Neuronal stem cell (in vitro differentiated cells): ENCODE measurements around the gene FBXL20.
"Not testable (repeated sequence)": the region's sequence is repeated elsewhere in the genome, so short reads cannot be mapped to it uniquely, and the experiment has no call there.

Source experiments
- DNase-seq: peaks from one replicate; pipeline ENCODE4 v3.0.0-alpha.2; 2013; ENCODE audit warnings: low spot score
- H2AFZ ChIP-seq: one replicate; pipeline ENCODE4 v1.6.1; 2013; ENCODE audit warnings: mild to moderate bottlenecking, low read length, inconsistent platforms
- H2AK5ac ChIP-seq: 2 replicates; pipeline ENCODE4 v1.6.1; 2013; ENCODE audit warnings: low read depth, mild to moderate bottlenecking, inconsistent platforms, low read length, moderate library complexity, mixed read lengths
- H2BK120ac ChIP-seq: 2 replicates; pipeline ENCODE4 v1.6.1; 2013; ENCODE audit warnings: low read depth, mild to moderate bottlenecking, inconsistent platforms, low read length, moderate library complexity, mixed read lengths
- H2BK12ac ChIP-seq: one replicate; pipeline ENCODE4 v1.6.1; 2013; ENCODE audit warnings: low read length, inconsistent platforms
- H2BK15ac ChIP-seq: 2 replicates; pipeline ENCODE4 v1.6.1; 2013; ENCODE audit warnings: mild to moderate bottlenecking, low read length, inconsistent platforms, mixed read lengths
- H2BK5ac ChIP-seq: one replicate; pipeline ENCODE4 v1.6.1; 2013; ENCODE audit warnings: inconsistent platforms, mild to moderate bottlenecking, low read length, moderate library complexity
- H3K14ac ChIP-seq: one replicate; pipeline ENCODE4 v1.6.1; 2013; ENCODE audit warnings: low read length, inconsistent platforms
- H3K18ac ChIP-seq: 2 replicates; pipeline ENCODE4 v1.6.1; 2013; ENCODE audit warnings: low read length, inconsistent platforms
- H3K23ac ChIP-seq: 2 replicates; pipeline ENCODE4 v1.6.1; 2013; ENCODE audit warnings: low read depth, mild to moderate bottlenecking, mixed read lengths, low read length, inconsistent platforms; ENCODE audit not compliant: poor library complexity
- H3K27ac ChIP-seq: replicated peaks from 3 replicates; pipeline ENCODE4 v1.5.1; 2013; ENCODE audit warnings: low read length, inconsistent platforms
- H3K27me3 ChIP-seq, 3 experiments: 2 replicates each; pipeline ENCODE4 v1.6.1; 2013; ENCODE audit warnings: low read length in 3 of 3, mild to moderate bottlenecking in 2 of 3, inconsistent platforms in 1 of 3, low read depth in 1 of 3, mixed read lengths in 1 of 3, moderate library complexity in 1 of 3; ENCODE audit not compliant: control insufficient read depth in 3 of 3, insufficient read depth in 3 of 3
- H3K36me3 ChIP-seq, 2 donors: replicated peaks in 1 of 2; 2 replicates each; pipeline ENCODE4 v1.6.1; 2013; ENCODE audit warnings: low read length in 2 of 2; ENCODE audit not compliant: control insufficient read depth in 2 of 2, insufficient read depth in 2 of 2
- H3K4ac ChIP-seq: 2 replicates; pipeline ENCODE4 v1.6.1; 2013; ENCODE audit warnings: inconsistent platforms, mild to moderate bottlenecking, low read length, moderate library complexity
- H3K4me1 ChIP-seq, 2 donors: 1 replicate in 1 of 2; 2 replicates in 1 of 2; pipeline ENCODE4 v1.6.1; 2013; ENCODE audit warnings: low read length in 2 of 2, low read depth in 1 of 2; ENCODE audit not compliant: control insufficient read depth in 2 of 2, insufficient read depth in 1 of 2
- H3K4me2 ChIP-seq: one replicate; pipeline ENCODE4 v1.6.1; 2013; ENCODE audit warnings: mild to moderate bottlenecking, low read length, inconsistent platforms; ENCODE audit not compliant: insufficient read depth, poor library complexity, severe bottlenecking
- H3K4me3 ChIP-seq, 2 donors: 2 replicates each; pipeline ENCODE4 v1.5.1; 2013; ENCODE audit warnings: low read length in 2 of 2, mild to moderate bottlenecking in 2 of 2, inconsistent platforms in 1 of 2, moderate library complexity in 1 of 2
- H3K79me1 ChIP-seq: one replicate; pipeline ENCODE4 v1.6.1; 2013; ENCODE audit warnings: low read depth, mild to moderate bottlenecking, inconsistent platforms, low read length, moderate library complexity
- H3K9ac ChIP-seq: one replicate; pipeline ENCODE4 v1.6.1; 2013; ENCODE audit warnings: mild to moderate bottlenecking, low read depth, low read length, inconsistent platforms; ENCODE audit not compliant: poor library complexity
- H3K9me3 ChIP-seq, 2 donors: replicated peaks in 1 of 2; 2 replicates each; pipeline versions ENCODE3 to v1.6.1; 2013; ENCODE audit warnings: low read length in 2 of 2, mild to moderate bottlenecking in 2 of 2, inconsistent platforms in 1 of 2, low read depth in 1 of 2, mixed read lengths in 1 of 2, moderate library complexity in 1 of 2; ENCODE audit not compliant: control insufficient read depth in 2 of 2, insufficient read depth in 1 of 2
- H4K8ac ChIP-seq: one replicate; pipeline ENCODE4 v1.6.1; 2013; ENCODE audit warnings: low read depth, mild to moderate bottlenecking, inconsistent platforms, low read length, moderate library complexity
- H4K91ac ChIP-seq: one replicate; pipeline ENCODE4 v1.6.1; 2013; ENCODE audit warnings: low read length, low read depth, mild to moderate bottlenecking, inconsistent platforms; ENCODE audit not compliant: poor library complexity
- WGBS, 2 donors: extraction: QIAGEN DNeasy Blood & Tissue Kit; methylation state at CpG; one replicate each; pipeline ENCODE4 v1.1.7; 2013; ENCODE audit warnings: missing lambda C conversion rate in 2 of 2, mixed read lengths in 1 of 2; ENCODE audit not compliant: insufficient read length in 2 of 2, insufficient replicate concordance in 1 of 2; ENCODE audit errors: extremely low coverage in 2 of 2; 5-methylcytosine and 5-hydroxymethylcytosine counted together

FBXL20 gene

DNA sequence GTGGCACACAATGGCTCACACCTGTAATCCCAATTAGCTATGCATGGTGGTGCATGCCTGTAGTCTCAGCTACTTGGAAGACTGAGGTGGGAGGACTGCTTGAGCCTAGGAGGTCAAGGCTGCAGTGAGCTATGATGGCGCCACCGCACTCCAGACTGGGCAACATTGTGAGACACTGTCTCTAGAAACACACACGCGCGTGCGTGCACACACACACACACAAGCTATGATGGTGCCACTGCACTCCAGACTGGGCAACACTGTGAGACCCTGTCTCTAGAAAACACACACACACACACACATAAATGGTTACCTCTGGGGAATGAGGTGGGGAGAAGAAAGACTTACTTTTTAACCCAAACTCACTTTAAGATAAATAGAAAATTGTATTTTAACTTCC is 16.4 kb downstream of the FBXL20 start:
- Histone ChIP-seq H3K36me3 (peaks cover 0 to 10% of the 10 kb centered on the region in 2 donors), H2BK15ac (no peak overlapping the region)
- no CpG with 5 or more reads among the region's 6 CpGs for WGBS, 2 donors

DNA sequence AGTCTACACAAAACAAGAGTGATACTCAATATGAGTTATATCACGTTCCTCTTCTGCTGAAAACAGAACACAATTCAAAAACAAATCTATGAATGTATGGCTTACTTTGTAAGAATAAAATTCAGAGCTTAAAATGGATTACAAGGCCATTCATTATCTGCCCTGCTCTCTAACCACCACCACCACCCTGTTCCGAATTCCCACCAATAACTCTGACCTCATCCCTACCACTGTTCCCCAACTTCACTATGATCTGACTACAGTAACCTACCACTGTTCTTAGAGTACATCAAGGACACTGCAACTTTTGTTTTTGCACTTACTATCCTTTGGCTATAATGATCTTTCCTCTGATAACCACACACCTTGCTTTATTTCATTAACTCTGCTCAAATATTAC is 21.3 kb downstream of the FBXL20 start:
- H3K4me2 ChIP-seq = no peak overlapping the region
- H3K4me1 ChIP-seq = peaks cover 0 to 2% of the 10 kb centered on the region in 2 donors
- H3K79me1 ChIP-seq = peaks cover 2% of the 10 kb centered on the region
- no peak overlapping the region for H3K9ac ChIP-seq
- H2AK5ac ChIP-seq = no peak overlapping the region
- H3K18ac ChIP-seq = no peak overlapping the region
- H2BK120ac ChIP-seq = no peak overlapping the region
- H3K14ac ChIP-seq = no peak overlapping the region
- no peak overlapping the region for H3K23ac ChIP-seq
- no CpG with 5 or more reads among the region's 2 CpGs for WGBS, 2 donors
- no peaks in the 10 kb centered on the region for H3K27me3 ChIP-seq
- no peak overlapping the region for H2BK5ac ChIP-seq
- no peak overlapping the region for H4K91ac ChIP-seq
- H3K36me3 ChIP-seq = peaks cover 0 to 5% of the 10 kb centered on the region in 2 donors
- no peak for DNase-seq
- H3K4ac ChIP-seq = no peak overlapping the region
- H2BK15ac ChIP-seq = no peak overlapping the region
- H4K8ac ChIP-seq = no peak overlapping the region
- H3K27ac ChIP-seq = no peak overlapping the region
- no peaks in the 10 kb centered on the region for H3K9me3 ChIP-seq
- no peak overlapping the region for H3K4me3 ChIP-seq
- no peak overlapping the region for H2AFZ ChIP-seq
- H2BK12ac ChIP-seq = no peak overlapping the region

More for the DNA sequence above, 16.4 kb downstream of the FBXL20 start:
- DNase-seq = no peak
- Histone ChIP-seq H3K9me3 (no peaks in the 10 kb centered on the region), H3K27ac (no peak overlapping the region), H3K18ac (no peak overlapping the region), H3K9ac (no peak overlapping the region), H2BK120ac (no peak overlapping the region), H3K4me1 (no peaks in the 10 kb centered on the region), H3K14ac (no peak overlapping the region), H3K23ac (no peak overlapping the region), H4K91ac (no peak overlapping the region), H2BK12ac (no peak overlapping the region), H3K4ac (no peak overlapping the region), H3K4me2 (no peak overlapping the region), H2AFZ (no peak overlapping the region), H2BK5ac (no peak overlapping the region), H3K4me3 (no peak overlapping the region), H3K27me3 (no peaks in the 10 kb centered on the region), H4K8ac (no peak overlapping the region), H3K79me1 (no peaks in the 10 kb centered on the region), H2AK5ac (no peak overlapping the region)

DNA sequence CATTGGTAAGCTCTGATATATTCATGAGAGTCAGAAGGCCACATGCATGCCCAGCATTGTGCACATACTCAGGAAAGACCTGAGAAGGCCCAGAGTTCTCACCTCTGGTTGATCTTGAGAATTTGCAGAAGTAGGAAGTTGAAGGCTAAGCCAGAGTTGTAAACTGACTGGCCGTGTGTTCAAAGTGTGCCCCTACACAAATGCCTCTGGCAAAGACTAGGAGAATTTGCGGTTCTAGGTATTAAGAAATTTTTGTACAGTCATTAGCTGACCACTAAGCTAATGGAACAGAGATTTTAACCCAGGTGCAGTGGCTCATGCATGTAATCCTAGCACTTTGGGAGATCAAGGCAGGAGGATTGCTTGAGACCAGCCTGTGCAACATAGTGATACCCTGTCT is 25.0 kb downstream of the FBXL20 start:
- no peak overlapping the region for H3K14ac ChIP-seq
- no peak overlapping the region for H3K4me3 ChIP-seq
- no peaks in the 10 kb centered on the region for H3K9me3 ChIP-seq
- WGBS, 2 donors = no CpG with 5 or more reads among the region's 2 CpGs
- no peak overlapping the region for H2BK120ac ChIP-seq
- H2BK12ac ChIP-seq = no peak overlapping the region
- no peak overlapping the region for H2BK5ac ChIP-seq
- no peak overlapping the region for H3K4me2 ChIP-seq
- no peak overlapping the region for H3K4ac ChIP-seq
- no peak overlapping the region for H3K27ac ChIP-seq
- no peaks in the 10 kb centered on the region for H3K36me3 ChIP-seq
- no peak overlapping the region for H3K9ac ChIP-seq
- peaks cover 0 to 2% of the 10 kb centered on the region in 2 donors for H3K4me1 ChIP-seq
- H2BK15ac ChIP-seq = no peak overlapping the region
- H3K18ac ChIP-seq = no peak overlapping the region
- H3K27me3 ChIP-seq = no peaks in the 10 kb centered on the region
- no peak overlapping the region for H3K23ac ChIP-seq
- DNase-seq = no peak
- peaks cover 2% of the 10 kb centered on the region for H3K79me1 ChIP-seq
- H4K91ac ChIP-seq = no peak overlapping the region
- no peak overlapping the region for H2AFZ ChIP-seq
- H2AK5ac ChIP-seq = no peak overlapping the region
- no peak overlapping the region for H4K8ac ChIP-seq

DNA sequence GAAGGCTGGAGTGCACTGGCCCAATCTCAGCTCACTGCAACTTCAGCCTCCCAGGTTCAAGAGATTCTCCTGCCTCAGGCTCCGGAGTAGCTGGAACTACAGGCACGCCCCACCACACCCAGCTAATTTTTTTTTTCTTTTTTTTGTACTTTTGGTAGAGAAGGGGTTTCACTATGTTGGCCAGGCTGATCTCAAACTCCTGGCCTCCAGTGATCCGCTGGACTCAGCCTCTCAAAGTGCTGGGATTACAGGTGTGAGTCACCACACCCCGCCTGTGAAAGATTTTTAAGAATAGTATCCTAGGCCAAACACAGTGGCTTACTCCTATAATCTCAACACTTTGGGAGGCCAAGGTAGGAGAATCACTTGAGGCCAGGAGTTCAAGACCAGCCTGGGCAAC is 33.6 kb downstream of the FBXL20 start:
- H3K4me1 ChIP-seq, H3K4me2 ChIP-seq, H3K4me3 ChIP-seq, H2AFZ ChIP-seq, H2BK5ac ChIP-seq, H3K14ac ChIP-seq, DNase-seq, H3K36me3 ChIP-seq, H2AK5ac ChIP-seq, H2BK120ac ChIP-seq, H3K9ac ChIP-seq, H3K79me1 ChIP-seq, H2BK12ac ChIP-seq, H4K8ac ChIP-seq, H3K23ac ChIP-seq, H3K27me3 ChIP-seq, H4K91ac ChIP-seq, H3K27ac ChIP-seq, H3K4ac ChIP-seq, H2BK15ac ChIP-seq, H3K9me3 ChIP-seq, H3K18ac ChIP-seq: not testable (repeated sequence)
- no CpG with 5 or more reads among the region's 4 CpGs for WGBS, 2 donors
